Trophoblast cell (in vitro differentiated cells and primary cell): ENCODE data around the gene ARMC9.

ENCODE experiments used
- DNase-seq, 2 donors: peaks; one replicate each; pipeline ENCODE4 v3.0.0-alpha.2; 2016
- H2AFZ ChIP-seq: 2 replicates; pipeline ENCODE4 v1.6.1; 2013; ENCODE audit warnings: low read length, moderate library complexity, mild to moderate bottlenecking; ENCODE audit not compliant: insufficient read depth, poor library complexity
- H2AK5ac ChIP-seq: 2 replicates; pipeline ENCODE4 v1.6.1; 2013; ENCODE audit warnings: mild to moderate bottlenecking, low read length
- H2BK120ac ChIP-seq: 2 replicates; pipeline ENCODE4 v1.6.1; 2013; ENCODE audit warnings: low read length, mild to moderate bottlenecking, moderate library complexity; ENCODE audit not compliant: insufficient read depth, poor library complexity
- H2BK12ac ChIP-seq: 2 replicates; pipeline ENCODE4 v1.6.1; 2013; ENCODE audit warnings: mild to moderate bottlenecking, low read length, moderate library complexity
- H2BK5ac ChIP-seq: 2 replicates; pipeline ENCODE4 v1.6.1; 2013; ENCODE audit warnings: low read length, low read depth, moderate library complexity, mild to moderate bottlenecking; ENCODE audit not compliant: poor library complexity
- H3K14ac ChIP-seq: 2 replicates; pipeline ENCODE4 v1.6.1; 2013; ENCODE audit warnings: mild to moderate bottlenecking, low read length
- H3K18ac ChIP-seq: 2 replicates; pipeline ENCODE4 v1.6.1; 2013; ENCODE audit warnings: mild to moderate bottlenecking, low read length
- H3K23ac ChIP-seq: 2 replicates; pipeline ENCODE4 v1.6.1; 2013; ENCODE audit warnings: low read length
- H3K27ac ChIP-seq: 2 replicates; pipeline ENCODE4 v1.5.1; 2013; ENCODE audit warnings: low read depth, mild to moderate bottlenecking, inconsistent platforms, low read length, moderate library complexity
- H3K27me3 ChIP-seq: 2 replicates; pipeline ENCODE4 v1.6.1; 2013; ENCODE audit warnings: inconsistent platforms, mild to moderate bottlenecking, low read length, moderate library complexity; ENCODE audit not compliant: insufficient read depth
- H3K36me3 ChIP-seq, 2 experiments: 1 replicate in 1 of 2; 2 replicates in 1 of 2; pipeline ENCODE4 v1.6.1; 2013; ENCODE audit warnings: low read length in 2 of 2, mild to moderate bottlenecking in 2 of 2, moderate library complexity in 1 of 2; ENCODE audit not compliant: insufficient read depth in 2 of 2, control insufficient read depth in 1 of 2
- H3K4ac ChIP-seq: 2 replicates; pipeline ENCODE4 v1.6.1; 2013; ENCODE audit warnings: low read depth, mild to moderate bottlenecking, low read length, moderate library complexity
- H3K4me1 ChIP-seq, 2 experiments: 1 replicate in 1 of 2; 2 replicates in 1 of 2; pipeline ENCODE4 v1.6.1; 2013; ENCODE audit warnings: low read length in 2 of 2, mild to moderate bottlenecking in 2 of 2, moderate library complexity in 1 of 2; ENCODE audit not compliant: insufficient read depth in 2 of 2, control insufficient read depth in 1 of 2
- H3K4me2 ChIP-seq: 2 replicates; pipeline ENCODE4 v1.6.1; 2013; ENCODE audit warnings: inconsistent platforms, mild to moderate bottlenecking, low read length, moderate library complexity
- H3K4me3 ChIP-seq: 2 replicates; pipeline ENCODE4 v1.5.1; 2013; ENCODE audit warnings: mild to moderate bottlenecking, low read depth, low read length, inconsistent platforms
- H3K79me1 ChIP-seq: one replicate; pipeline ENCODE4 v1.6.1; 2013; ENCODE audit warnings: low read length
- H3K79me2 ChIP-seq: 2 replicates; pipeline ENCODE4 v1.6.1; 2013; ENCODE audit warnings: low read length, mild to moderate bottlenecking; ENCODE audit not compliant: control insufficient read depth, insufficient read depth, poor library complexity
- H3K9ac ChIP-seq: 2 replicates; pipeline ENCODE4 v1.6.1; 2013; ENCODE audit warnings: mild to moderate bottlenecking, low read length
- H3K9me3 ChIP-seq: 2 replicates; pipeline ENCODE4 v1.6.1; 2013; ENCODE audit warnings: low read depth, mild to moderate bottlenecking, control low read depth, inconsistent platforms, low read length; ENCODE audit not compliant: insufficient read depth
- H4K12ac ChIP-seq: 2 replicates; pipeline ENCODE4 v1.6.1; 2013; ENCODE audit warnings: low read depth, mild to moderate bottlenecking, low read length, moderate library complexity
- H4K8ac ChIP-seq: 2 replicates; pipeline ENCODE4 v1.6.1; 2013; ENCODE audit warnings: low read depth, mild to moderate bottlenecking, low read length, moderate library complexity
- H4K91ac ChIP-seq: one replicate; pipeline ENCODE4 v1.6.1; 2013; ENCODE audit warnings: low read depth, mild to moderate bottlenecking, low read length, moderate library complexity
- WGBS: extraction: QIAGEN DNeasy Blood & Tissue Kit; methylation state at CpG from one replicate; pipeline ENCODE4 v1.1.7; 2013; ENCODE audit warnings: missing lambda C conversion rate; ENCODE audit not compliant: insufficient read length, insufficient coverage; ENCODE audit errors: extremely low coverage; 5-methylcytosine and 5-hydroxymethylcytosine counted together

The ARMC9 gene

DNA sequence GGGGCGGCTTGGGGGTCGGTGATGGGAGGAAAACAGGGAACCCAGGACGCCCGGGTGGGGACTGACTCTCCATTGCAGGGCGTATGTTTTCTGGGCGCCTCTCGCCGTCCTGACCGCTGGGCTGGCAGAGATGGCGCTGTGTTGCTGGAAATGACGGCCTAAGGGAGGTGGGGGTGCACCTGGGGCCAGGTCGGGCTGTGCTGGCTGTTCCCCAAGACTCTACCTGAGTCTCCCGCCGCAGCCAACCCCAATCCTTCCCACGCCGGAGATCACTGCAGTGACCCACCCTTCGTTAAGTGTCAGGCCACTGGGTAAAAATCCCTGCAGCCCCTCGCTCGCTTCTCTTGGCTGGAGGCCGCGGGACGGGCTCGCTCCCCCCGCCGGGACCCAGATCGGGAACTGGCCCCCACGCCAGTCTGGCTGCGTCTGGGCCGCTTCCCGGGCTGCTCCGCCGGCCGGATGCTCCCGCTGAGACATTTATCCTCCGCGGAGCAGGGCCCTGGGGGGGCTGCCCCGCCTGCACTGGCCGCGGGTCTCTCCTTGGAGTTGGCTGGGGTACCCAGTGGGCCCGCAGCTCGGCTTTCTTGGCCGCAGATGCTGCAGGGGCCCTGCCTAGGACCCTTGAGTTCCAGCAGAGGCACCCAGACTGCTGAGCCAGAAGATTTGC is 7.8 kb upstream of the ARMC9 start:
- no peaks in the 10 kb centered on the region for H3K9me3 ChIP-seq
- WGBS: no CpG with 5 or more reads among the region's 42 CpGs
- no peak for DNase-seq
- peak overlapping the region; percentile 25 for H3K4me2 ChIP-seq
- peak overlapping the region; percentile 60 for H4K91ac ChIP-seq
- peak overlapping the region; percentile 69 for H2BK12ac ChIP-seq
- peak overlapping the region; percentile 69 for H3K14ac ChIP-seq
- no peaks in the 10 kb centered on the region for H3K36me3 ChIP-seq
- peak overlapping the region; percentile 37 for H4K8ac ChIP-seq
- no peak overlapping the region for H3K9ac ChIP-seq
- no peaks in the 10 kb centered on the region for H3K27me3 ChIP-seq
- no peak overlapping the region for H3K27ac ChIP-seq
- H2AK5ac ChIP-seq: no peak overlapping the region
- H2BK120ac ChIP-seq: peak overlapping the region; percentile 48
- no peak overlapping the region for H3K4me3 ChIP-seq
- no peak overlapping the region for H3K23ac ChIP-seq
- H3K4me1 ChIP-seq: peaks cover 0 to 5% of the 10 kb centered on the region in 2 experiments
- H3K79me2 ChIP-seq: no peaks in the 10 kb centered on the region
- peak overlapping the region; percentile 1 for H2BK5ac ChIP-seq
- H2AFZ ChIP-seq: peak overlapping the region; percentile 58
- H3K18ac ChIP-seq: peak overlapping the region; percentile 68
- H4K12ac ChIP-seq: no peak overlapping the region
- peaks cover 11% of the 10 kb centered on the region for H3K79me1 ChIP-seq
- H3K4ac ChIP-seq: peak overlapping the region; percentile 29

GRCh38 chr2:231191896-231192872 is 6.2 kb upstream of the ARMC9 start:
- Histone ChIP-seq H3K18ac (no peak overlapping the region), H2BK120ac (no peak overlapping the region), H3K27ac (no peak overlapping the region), H2BK12ac (peak overlapping the region; percentile 68), H3K9ac (no peak overlapping the region), H3K4ac (no peak overlapping the region), H3K9me3 (peaks cover 3% of the 10 kb centered on the region), H3K79me2 (no peaks in the 10 kb centered on the region), H3K14ac (no peak overlapping the region), H3K79me1 (peaks cover 11% of the 10 kb centered on the region), H3K36me3 (no peaks in the 10 kb centered on the region), H3K4me2 (no peak overlapping the region), H2AFZ (no peak overlapping the region), H3K4me1 (peaks cover 0 to 5% of the 10 kb centered on the region in 2 experiments), H4K12ac (no peak overlapping the region), H4K91ac (peak overlapping the region; percentile 29), H3K23ac (no peak overlapping the region), H3K4me3 (no peak overlapping the region), H3K27me3 (no peaks in the 10 kb centered on the region), H2AK5ac (no peak overlapping the region), H4K8ac (no peak overlapping the region), H2BK5ac (no peak overlapping the region)
- WGBS: no CpG with 5 or more reads among the region's 19 CpGs
- DNase-seq: peak in 1 of 2 donors; percentile 56

GRCh38 chr2:231193216-231193615 is 5.2 kb upstream of the ARMC9 start:
- H3K4me3 ChIP-seq: no peak overlapping the region
- H2AK5ac ChIP-seq: no peak overlapping the region
- H3K4ac ChIP-seq: no peak overlapping the region
- H2AFZ ChIP-seq: no peak overlapping the region
- H4K91ac ChIP-seq: no peak overlapping the region
- no peak overlapping the region for H2BK12ac ChIP-seq
- DNase-seq: no peak
- H4K8ac ChIP-seq: no peak overlapping the region
- peaks cover 3% of the 10 kb centered on the region for H3K9me3 ChIP-seq
- no CpG with 5 or more reads among the region's 3 CpGs for WGBS
- no peak overlapping the region for H2BK120ac ChIP-seq
- no peak overlapping the region for H3K9ac ChIP-seq
- no peak overlapping the region for H3K27ac ChIP-seq
- no peak overlapping the region for H2BK5ac ChIP-seq
- peaks cover 2% of the 10 kb centered on the region for H3K79me2 ChIP-seq
- H3K27me3 ChIP-seq: no peaks in the 10 kb centered on the region
- no peak overlapping the region for H3K14ac ChIP-seq
- H3K36me3 ChIP-seq: no peaks in the 10 kb centered on the region
- no peak overlapping the region for H3K23ac ChIP-seq
- peaks cover 14% of the 10 kb centered on the region for H3K79me1 ChIP-seq
- H3K4me2 ChIP-seq: no peak overlapping the region
- no peak overlapping the region for H4K12ac ChIP-seq
- peaks cover 3 to 8% of the 10 kb centered on the region in 2 experiments for H3K4me1 ChIP-seq
- H3K18ac ChIP-seq: no peak overlapping the region

GRCh38 chr2:231196592-231196991 is 1.8 kb upstream of the ARMC9 start:
- Histone ChIP-seq H4K12ac (no peak overlapping the region), H3K4me1 (peaks cover 10 to 14% of the 10 kb centered on the region in 2 experiments), H3K4me2 (no peak overlapping the region), H2BK120ac (no peak overlapping the region), H4K8ac (no peak overlapping the region), H2AK5ac (no peak overlapping the region), H3K36me3 (no peaks in the 10 kb centered on the region), H2BK12ac (no peak overlapping the region), H4K91ac (no peak overlapping the region), H3K79me2 (peaks cover 4% of the 10 kb centered on the region), H3K9ac (no peak overlapping the region), H3K18ac (no peak overlapping the region), H3K79me1 (peaks cover 7% of the 10 kb centered on the region), H3K27ac (no peak overlapping the region), H3K9me3 (peaks cover 3% of the 10 kb centered on the region), H2AFZ (no peak overlapping the region), H2BK5ac (no peak overlapping the region), H3K14ac (no peak overlapping the region), H3K27me3 (no peaks in the 10 kb centered on the region), H3K23ac (no peak overlapping the region), H3K4me3 (no peak overlapping the region), H3K4ac (no peak overlapping the region)
- DNase-seq: no peak
- no CpG with 5 or more reads among the region's 5 CpGs for WGBS
